Ishikawa (cell line): ENCODE data around the gene C2CD3.

ENCODE experiments used
- CEBPB ChIP-seq: IDR thresholded peaks from 2 replicates; pipeline ENCODE4 v1.6.1; 2012
- EGR1 ChIP-seq: IDR thresholded peaks from 2 replicates; pipeline ENCODE4 v1.6.1; 2012
- EP300 ChIP-seq: IDR thresholded peaks from 2 replicates; pipeline ENCODE4 v1.6.1; 2012; ENCODE audit warnings: borderline replicate concordance
- MAX ChIP-seq: IDR thresholded peaks from 2 replicates; pipeline ENCODE4 v1.6.1; 2012
- NFIC ChIP-seq: IDR thresholded peaks from 2 replicates; pipeline ENCODE4 v1.6.1; 2012
- RAD21 ChIP-seq: IDR thresholded peaks from 2 replicates; pipeline ENCODE4 v1.6.1; 2012; ENCODE audit warnings: low read depth
- REST ChIP-seq: IDR thresholded peaks from 2 replicates; pipeline ENCODE4 v1.6.1; 2012; ENCODE audit warnings: low read depth, mild to moderate bottlenecking
- TAF1 ChIP-seq: IDR thresholded peaks from 2 replicates; pipeline ENCODE4 v1.6.1; 2012; ENCODE audit warnings: low read depth, mild to moderate bottlenecking
- YY1 ChIP-seq: IDR thresholded peaks from 2 replicates; pipeline ENCODE4 v1.6.1; 2012; ENCODE audit warnings: low read depth
- ZBTB7A ChIP-seq: IDR thresholded peaks from 2 replicates; pipeline ENCODE4 v1.6.1; 2012; ENCODE audit warnings: low read depth

- TF ChIP-seq YY1 (no peak), RAD21 (no peak), EP300 (no peak), EGR1 (no peak), NFIC (no peak), REST (no peak), TAF1 (no peak), ZBTB7A (no peak), CEBPB (no peak), MAX (no peak)
Measured at GRCh38 chr11:74023276-74023675, 147.5 kb downstream of the C2CD3 start.
